GM23338 (cell line): Measurements from ENCODE around the gene MESP2. TPM values are rescaled to one million over a fixed set of nuclear protein-coding genes. Genes with fewer than 3 reads are reported as not detected.

ENCODE experiments used
- ATAC-seq: fragments of 200-7000 bp; cut with Tn5 transposase; 3 replicates; pipeline ENCODE4 v1.9.1; 2020
- DNase-seq: peaks from one replicate; pipeline ENCODE4 v3.0.0-alpha.2; 2015; ENCODE audit warnings: low spot score
- H2AFZ ChIP-seq: fragments of 200-600 bp; sonication (generic); 2 replicates; pipeline ENCODE4 v1.8.0; 2016; ENCODE audit warnings: antibody characterized with exemption, mild to moderate bottlenecking, moderate library complexity
- H3F3A ChIP-seq: fragments of 200-600 bp; sonication (generic); replicated peaks from 2 replicates; pipeline ENCODE4 v1.8.0; 2017; ENCODE audit warnings: antibody characterized with exemption, mixed run types, low read depth
- H3K27ac ChIP-seq: fragments of 200-600 bp; sonication (generic); 2 replicates; pipeline ENCODE4 v1.6.1; 2016; ENCODE audit warnings: low read depth
- H3K27me3 ChIP-seq: fragments of 200-600 bp; sonication (generic); 2 replicates; pipeline ENCODE4 v1.8.0; 2016; ENCODE audit warnings: mild to moderate bottlenecking, mixed run types, moderate library complexity; ENCODE audit not compliant: insufficient read depth
- H3K36me3 ChIP-seq: fragments of 200-600 bp; sonication (generic); 2 replicates; pipeline ENCODE4 v1.8.0; 2016; ENCODE audit warnings: mild to moderate bottlenecking; ENCODE audit not compliant: insufficient read depth
- H3K4me1 ChIP-seq: fragments of 200-600 bp; sonication (generic); 2 replicates; pipeline ENCODE4 v1.8.0; 2016; ENCODE audit warnings: mild to moderate bottlenecking, moderate library complexity; ENCODE audit not compliant: insufficient read depth
- H3K4me2 ChIP-seq: fragments of 200-600 bp; sonication (generic); 2 replicates; pipeline ENCODE4 v1.7.1; 2017; ENCODE audit warnings: mixed run types
- H3K4me3 ChIP-seq: fragments of 200-600 bp; sonication (generic); 2 replicates; pipeline ENCODE4 v1.6.1; 2016; ENCODE audit warnings: mixed run types
- H3K79me2 ChIP-seq: fragments of 200-600 bp; sonication (generic); replicated peaks from 2 replicates; pipeline ENCODE4 v1.8.0; 2017; ENCODE audit warnings: mild to moderate bottlenecking; ENCODE audit not compliant: insufficient read depth
- H3K9me2 ChIP-seq: fragments of 200-600 bp; sonication (generic); 2 replicates; pipeline ENCODE4 v1.8.0; 2017; ENCODE audit not compliant: insufficient read depth
- H4K20me1 ChIP-seq: fragments of 200-600 bp; sonication (generic); replicated peaks from 2 replicates; pipeline ENCODE4 v1.8.0; 2017; ENCODE audit warnings: mild to moderate bottlenecking; ENCODE audit not compliant: insufficient read depth
- H3K27ac Mint-ChIP-seq: 2 replicates; pipeline ENCODE4 v1.8.0; 2020; ENCODE audit warnings: inconsistent platforms, mild to moderate bottlenecking, moderate library complexity, mixed read lengths
- H3K27me3 Mint-ChIP-seq: 3 replicates; pipeline ENCODE4 v1.8.0; 2022; ENCODE audit warnings: low read depth, mild to moderate bottlenecking, moderate library complexity, mixed read lengths, inconsistent platforms; ENCODE audit not compliant: insufficient read depth, poor library complexity
- H3K36me3 Mint-ChIP-seq: 3 replicates; pipeline ENCODE4 v1.8.0; 2021; ENCODE audit warnings: low read depth, mild to moderate bottlenecking, inconsistent platforms, moderate library complexity, mixed read lengths
- H3K4me1 Mint-ChIP-seq: 3 replicates; pipeline ENCODE4 v1.8.0; 2020; ENCODE audit warnings: mild to moderate bottlenecking, inconsistent platforms, mixed read lengths
- H3K4me3 Mint-ChIP-seq: 3 replicates; pipeline ENCODE4 v1.8.0; 2021; ENCODE audit warnings: moderate library complexity, mild to moderate bottlenecking, inconsistent platforms, mixed read lengths
- H3K9me3 Mint-ChIP-seq: 3 replicates; pipeline ENCODE4 v1.8.0; 2020; ENCODE audit warnings: moderate library complexity, mild to moderate bottlenecking, inconsistent platforms, mixed read lengths
- CREB1 ChIP-seq: fragments of 250-450 bp; sonication (Bioruptor Pico); IDR thresholded peaks from 2 replicates; pipeline ENCODE4 v1.5.0; 2020; ENCODE audit warnings: low read depth, mild to moderate bottlenecking, moderate library complexity
- CTCF ChIP-seq, 2 experiments: fragments of 200-600 bp in 1 of 2; sonication (generic) in 1 of 2; conservative IDR thresholded peaks; 2 replicates each; pipeline versions ENCODE4 v1.5.1 to v1.6.1; 2016 to 2017; ENCODE audit warnings: antibody characterized with exemption in 2 of 2, low read depth in 2 of 2, mild to moderate bottlenecking in 2 of 2, moderate library complexity in 1 of 2
- ETS1 ChIP-seq: IDR thresholded peaks from 2 replicates; pipeline ENCODE4 v1.6.1; 2016; ENCODE audit warnings: antibody characterized with exemption
- EZH2 ChIP-seq: fragments of 200-600 bp; sonication (generic); IDR thresholded peaks from one replicate; pipeline ENCODE4 v1.8.0; 2017; ENCODE audit warnings: antibody characterized with exemption, mild to moderate bottlenecking, low read depth; ENCODE audit not compliant: unreplicated experiment
- EZH2phosphoT487 ChIP-seq: fragments of 200-600 bp; sonication (generic); IDR thresholded peaks from one replicate; pipeline ENCODE4 v1.8.1; 2018; ENCODE audit warnings: antibody characterized with exemption; ENCODE audit not compliant: unreplicated experiment
- JUNB ChIP-seq: IDR thresholded peaks from one replicate; pipeline ENCODE4 v1.6.1; 2016; ENCODE audit warnings: antibody characterized with exemption; ENCODE audit not compliant: unreplicated experiment
- NANOG ChIP-seq: IDR thresholded peaks from 2 replicates; pipeline ENCODE4 v1.6.1; 2016; ENCODE audit warnings: antibody characterized with exemption, borderline replicate concordance
- POLR2AphosphoS5 ChIP-seq: IDR thresholded peaks from 2 replicates; pipeline ENCODE4 v1.6.1; 2016; ENCODE audit warnings: antibody characterized with exemption, low read depth
- REST ChIP-seq: IDR thresholded peaks from one replicate; pipeline ENCODE4 v1.6.1; 2018; ENCODE audit warnings: antibody characterized with exemption; ENCODE audit not compliant: unreplicated experiment
- STAT1 ChIP-seq: IDR thresholded peaks from one replicate; pipeline ENCODE4 v1.6.1; 2016; ENCODE audit warnings: antibody characterized with exemption; ENCODE audit not compliant: unreplicated experiment
- ZNF114 ChIP-seq: fragments of 250-450 bp; sonication (Bioruptor Pico); IDR thresholded peaks from 2 replicates; pipeline ENCODE4 v1.5.0; 2020; ENCODE audit warnings: mild to moderate bottlenecking, moderate library complexity
- ZNF331 ChIP-seq: fragments of 250-450 bp; sonication (Bioruptor Pico); IDR thresholded peaks from 2 replicates; pipeline ENCODE4 v1.5.0; 2020; ENCODE audit warnings: low read depth, mild to moderate bottlenecking, moderate library complexity
- ZNF462 ChIP-seq: fragments of 250-450 bp; sonication (Bioruptor Pico); IDR thresholded peaks from 2 replicates; pipeline ENCODE4 v1.5.0; 2020; ENCODE audit warnings: mild to moderate bottlenecking, moderate library complexity
- polyA plus RNA-seq: library from polyadenylated mRNA; unstranded; fragments of >200 nt; fragmentation: Nextera tagmentation; extraction: Ambion mirVana; gene quantifications from 2 replicates; pipeline ENCODE4 v1.2.1, GENCODE V29; 2016
- total RNA-seq: library from RNA; depleted of rRNA; stranded (reverse); fragments of >200 nt; shearing (Covaris generic); gene quantifications from 2 replicates; pipeline ENCODE4 v1.2.3, GENCODE V29; 2014

Gene MESP2
- total and polyA plus RNA-seq, 2 experiments from 2014 or later: 0.24 to 1.3 TPM

DNA sequence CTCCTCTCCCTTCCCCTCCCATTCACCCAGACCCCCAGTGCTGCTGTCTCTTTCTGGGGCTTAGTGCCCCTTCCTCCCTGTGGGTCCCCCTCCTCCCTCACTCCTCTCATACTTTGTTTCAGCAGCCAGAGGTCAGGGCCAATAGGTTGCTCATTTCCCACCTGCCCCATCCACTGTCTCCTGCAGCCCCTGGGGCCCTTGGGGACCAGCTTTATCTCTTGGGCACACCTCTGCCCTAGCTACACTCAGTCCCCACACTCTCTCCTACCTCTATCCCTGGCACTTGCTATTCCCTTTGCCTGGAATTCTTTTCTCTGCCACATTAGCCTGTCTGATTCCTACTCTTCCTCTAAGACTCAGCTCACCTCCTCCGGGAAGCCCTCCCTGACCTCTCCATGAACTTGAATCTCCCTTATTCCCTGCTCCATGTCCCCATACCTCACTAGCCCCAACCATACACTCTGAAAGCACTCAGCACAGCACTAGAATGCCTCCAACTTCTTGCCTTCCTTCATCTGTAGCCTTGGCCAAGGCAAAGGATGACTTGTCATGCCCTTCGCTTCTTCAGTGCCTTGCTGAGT is 23.9 kb downstream of the MESP2 start:
- no peaks in the 10 kb centered on the region for H3F3A ChIP-seq
- H3K9me3 Mint-ChIP-seq: no peaks in the 10 kb centered on the region
- H3K36me3 Mint-ChIP-seq: no peaks in the 10 kb centered on the region
- no peaks in the 10 kb centered on the region for H3K36me3 ChIP-seq
- H3K4me1 Mint-ChIP-seq: peaks cover 5% of the 10 kb centered on the region; the same call in 2 of the 3 replicates
- H4K20me1 ChIP-seq: no peaks in the 10 kb centered on the region
- H3K27me3 Mint-ChIP-seq: peaks cover 20% of the 10 kb centered on the region
- ATAC-seq: no peak
- H3K9me2 ChIP-seq: no peaks in the 10 kb centered on the region
- no peak overlapping the region for H3K27ac Mint-ChIP-seq
- no peak overlapping the region for H3K4me3 ChIP-seq
- no peak overlapping the region for H2AFZ ChIP-seq
- H3K27ac ChIP-seq: no peak overlapping the region
- DNase-seq: no peak
- H3K79me2 ChIP-seq: no peaks in the 10 kb centered on the region
- H3K4me2 ChIP-seq: no peak overlapping the region
- H3K4me3 Mint-ChIP-seq: no peak overlapping the region
- TF ChIP-seq POLR2AphosphoS5 (no peak), NANOG (no peak), CREB1 (no peak), CTCF (conservative IDR thresholded peaks at IDR 0.05; ENCODE audit: low read depth in 2 of 2) (no peak), ZNF114 (CRISPR knock-in tag) (no peak), ETS1 (no peak), STAT1 (no peak), EZH2 (no peak), ZNF331 (CRISPR knock-in tag) (no peak), ZNF462 (CRISPR knock-in tag) (no peak), EZH2phosphoT487 (no peak), JUNB (no peak), REST (no peak)
- H3K4me1 ChIP-seq: no peaks in the 10 kb centered on the region
- no peaks in the 10 kb centered on the region for H3K27me3 ChIP-seq
